Stimulated activated CD4-positive, alpha-beta T cell treated with anti-CD3 and anti-CD28 coated beads, Interleukin-15, amount 100 ng/mL, for 1 hour (primary cell): ENCODE data around the gene KDR.

Experiments used
- DNase-seq, 2 donors: peaks; one replicate each; pipeline ENCODE4 v3.0.0-alpha.2; 2020; ENCODE audit warnings: low read depth in 1 of 2, low spot score in 1 of 2

KDR gene

GRCh38 chr4:55080174-55080865 lies 45.1 kb downstream of the KDR start:
- no peak for DNase-seq

- no peak for DNase-seq
Observed at GRCh38 chr4:55079451-55080173, 45.8 kb downstream of the KDR start.

DNA sequence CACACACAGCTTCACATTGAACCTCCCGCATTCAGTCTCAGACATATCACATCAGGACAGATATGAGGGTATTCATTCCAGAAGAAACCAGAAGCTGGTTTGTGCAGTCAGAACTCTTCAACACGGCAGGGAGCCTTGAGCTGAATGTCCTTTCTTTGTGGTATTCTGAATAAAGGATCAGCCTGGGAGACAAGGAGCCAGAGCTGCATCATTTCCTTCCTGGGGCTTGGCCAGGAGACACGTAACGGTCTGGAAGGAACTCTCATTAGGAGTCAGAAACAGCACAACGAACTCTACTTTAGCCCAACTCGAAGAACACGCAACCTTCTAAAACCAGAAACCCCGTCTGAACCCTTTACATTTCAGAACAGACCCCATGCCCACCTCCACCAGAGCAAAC lies 46.4 kb downstream of the KDR start:
- no peak for DNase-seq

- no peak for DNase-seq
Observed at GRCh38 chr4:55077577-55077976, 47.8 kb downstream of the KDR start.

GRCh38 chr4:55075823-55076716 lies 49.3 kb downstream of the KDR start:
- no peak for DNase-seq

DNA sequence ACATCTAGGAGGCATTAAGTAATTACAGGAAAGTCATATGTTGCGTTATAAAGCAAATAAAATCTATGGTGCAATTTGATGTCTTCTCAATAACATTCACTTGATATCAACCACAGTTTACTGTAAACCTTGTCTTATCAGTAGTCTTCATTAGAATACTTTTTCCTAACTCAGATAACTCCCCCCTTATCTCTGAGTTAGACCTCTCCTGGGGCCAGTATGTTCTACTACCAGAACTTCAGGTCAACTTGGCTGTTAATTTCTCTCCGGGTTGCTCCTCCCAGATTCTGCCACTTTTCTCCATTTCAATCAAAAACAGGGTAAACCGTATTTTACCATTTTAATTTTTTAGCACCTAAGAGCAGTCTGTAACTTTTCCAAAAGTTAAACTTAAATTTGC lies 50.0 kb downstream of the KDR start:
- no peak for DNase-seq

GRCh38 chr4:55074386-55074785 lies 51.0 kb downstream of the KDR start:
- no peak for DNase-seq

DNA sequence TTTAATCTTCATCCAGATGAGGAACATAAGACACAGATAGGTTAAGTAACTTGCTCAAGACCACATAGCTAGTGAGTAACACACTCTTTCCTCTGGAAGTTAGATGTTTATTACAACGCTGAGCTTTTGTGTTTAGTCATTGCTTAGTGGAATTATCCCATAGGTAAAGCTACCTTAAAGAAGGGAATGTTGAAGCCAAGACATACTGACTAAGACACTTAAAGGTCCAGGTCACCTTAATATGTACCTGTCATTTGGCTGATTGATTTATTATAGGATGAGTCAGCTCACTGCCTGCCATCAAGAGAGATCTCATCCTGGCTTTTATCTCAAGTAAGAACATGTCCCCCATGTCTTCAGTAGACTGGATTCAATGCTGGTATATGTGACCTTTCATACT lies 53.4 kb downstream of the KDR start:
- no peak for DNase-seq

GRCh38 chr4:55069248-55069647 lies 56.1 kb downstream of the KDR start:
- DNase-seq = no peak

- DNase-seq = no peak
Observed at GRCh38 chr4:55068522-55068921, 56.9 kb downstream of the KDR start.

DNA sequence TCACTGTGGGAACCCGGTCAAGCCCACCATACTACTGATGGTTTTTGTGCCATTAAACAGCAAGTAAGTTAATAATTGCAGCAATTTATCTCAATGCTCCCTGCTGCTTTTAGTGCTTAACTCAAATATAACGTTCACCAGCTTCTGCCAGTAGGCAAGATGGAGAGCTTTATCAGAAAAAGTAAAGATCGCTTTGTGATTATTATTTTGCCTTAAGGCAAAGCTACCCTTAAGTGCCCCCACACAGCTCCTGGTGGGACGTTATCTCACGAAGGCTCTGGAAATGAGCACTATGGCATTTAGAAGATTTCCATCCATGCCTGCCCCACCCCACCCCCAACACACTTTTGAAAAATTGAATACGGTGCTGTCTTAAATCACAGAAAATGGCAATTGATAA lies 59.4 kb downstream of the KDR start:
- no peak for DNase-seq

GRCh38 chr4:55055529-55055928 lies 69.9 kb downstream of the KDR start:
- no peak for DNase-seq

- DNase-seq = no peak
Observed at GRCh38 chr4:55051532-55051931, 73.9 kb downstream of the KDR start.

DNA sequence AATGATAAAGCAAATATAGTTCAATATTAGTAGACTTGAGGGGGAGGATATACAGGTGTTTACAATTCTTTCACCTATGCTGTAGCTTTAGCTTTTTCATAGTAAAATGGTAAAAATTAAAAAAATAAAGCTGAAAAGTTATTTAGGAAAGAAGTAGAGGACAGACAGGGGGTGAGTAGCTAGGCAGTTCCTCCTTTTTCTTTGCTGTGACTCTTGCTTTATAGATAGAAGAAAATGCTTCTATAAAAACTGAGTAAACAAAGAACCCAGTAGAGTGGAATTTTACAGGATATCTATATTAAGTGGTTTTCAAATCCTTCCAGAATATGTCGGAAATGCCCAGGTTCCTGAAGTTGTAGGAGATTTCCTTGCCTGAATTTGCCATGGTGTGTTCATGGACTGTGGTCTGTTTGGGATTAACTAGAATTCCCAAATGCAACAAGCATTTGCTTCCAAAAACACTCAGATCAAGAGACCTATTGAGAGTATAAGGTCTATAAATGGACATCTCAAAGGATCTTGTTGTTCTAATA lies 74.9 kb downstream of the KDR start:
- DNase-seq = no peak

DNA sequence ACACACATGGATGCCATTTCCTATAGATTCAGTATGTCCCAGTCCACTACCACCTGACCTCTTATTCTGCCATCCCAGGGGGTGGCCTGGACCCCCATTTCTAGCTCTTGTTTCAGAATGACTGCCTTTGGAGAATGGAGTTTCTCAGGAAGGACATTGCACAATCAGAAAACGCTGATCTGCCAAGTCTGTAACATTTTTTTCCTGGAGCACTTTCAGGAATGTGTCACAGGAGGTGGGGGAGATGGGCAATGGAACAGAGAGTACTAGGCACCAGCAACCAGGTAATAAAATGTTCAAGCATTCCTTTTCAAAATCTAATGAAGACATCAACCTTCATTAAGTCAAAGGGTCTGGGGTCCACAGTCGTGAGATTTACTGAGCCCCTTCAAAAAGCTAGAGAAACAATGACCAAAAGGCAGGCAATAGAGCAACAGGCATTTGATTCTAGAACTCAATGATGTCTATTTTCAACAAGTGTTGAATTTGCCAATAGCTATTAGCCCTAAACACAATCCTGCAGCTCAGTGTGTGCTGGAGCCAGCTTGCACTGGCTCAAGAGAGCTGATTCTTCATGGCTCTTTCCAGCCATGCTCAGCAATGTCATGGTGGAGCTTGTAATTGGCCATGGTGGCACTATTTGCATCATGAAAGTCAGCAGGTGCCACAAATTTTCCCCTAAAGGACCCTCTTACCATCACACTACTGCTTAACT lies 87.1 kb downstream of the KDR start:
- no peak for DNase-seq

- DNase-seq = no peak
Observed at GRCh38 chr4:55037728-55038127, 87.7 kb downstream of the KDR start.

GRCh38 chr4:55036405-55036804 lies 89.0 kb downstream of the KDR start:
- no peak for DNase-seq

GRCh38 chr4:55035892-55036291 lies 89.5 kb downstream of the KDR start:
- no peak for DNase-seq

GRCh38 chr4:55033296-55033695 lies 92.1 kb downstream of the KDR start:
- DNase-seq = no peak

- DNase-seq = no peak
Observed at GRCh38 chr4:55032788-55033187, 92.6 kb downstream of the KDR start.

DNA sequence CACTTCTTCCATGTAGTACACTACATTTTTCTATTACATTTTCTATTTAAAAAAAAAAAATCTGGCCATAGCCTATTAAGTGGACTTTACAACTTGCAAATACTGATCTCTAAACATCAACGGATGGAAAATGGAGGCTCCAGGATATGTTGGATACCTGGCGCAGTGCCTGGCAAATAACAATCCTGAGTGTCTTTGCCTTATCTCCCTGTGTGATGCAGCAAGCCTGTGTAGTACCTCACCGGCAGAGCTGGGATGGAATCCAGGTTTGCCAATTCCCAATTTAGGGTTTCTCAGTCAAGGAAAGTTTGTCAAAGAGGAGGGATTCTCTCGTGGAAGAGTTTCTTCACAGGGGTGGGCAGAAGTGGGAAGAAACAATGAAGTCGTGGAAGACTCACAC lies 93.2 kb downstream of the KDR start:
- no peak for DNase-seq
